Prostate gland (tissue), 2 donors: ENCODE data around the gene ELFN1. TPM values are rescaled to one million over a fixed set of nuclear protein-coding genes. Genes with fewer than 3 reads are reported as not detected.
"Not testable (repeated sequence)": the region's sequence is repeated elsewhere in the genome, so short reads cannot be mapped to it uniquely, and the experiment has no call there.

Experiments used
- DNase-seq: peaks from one replicate; pipeline ENCODE4 v3.0.0-alpha.2; 2019; ENCODE audit warnings: low spot score
- H3K27ac ChIP-seq, 2 donors: fragments of 200-600 bp; sonication (generic); 2 replicates each; pipeline ENCODE4 v1.5.1; 2017 to 2019
- H3K27me3 ChIP-seq: fragments of 200-600 bp; sonication (generic); replicated peaks from 2 replicates; pipeline ENCODE4 v1.5.1; 2019; ENCODE audit not compliant: insufficient read depth
- H3K36me3 ChIP-seq, 2 donors: fragments of 200-600 bp; sonication (generic); 1 replicate in 1 of 2; 2 replicates in 1 of 2; pipeline versions ENCODE4 v1.5.1 to v1.8.1; 2017 to 2019
- H3K4me1 ChIP-seq: fragments of 200-600 bp; sonication (generic); replicated peaks from 2 replicates; pipeline ENCODE4 v1.5.1; 2019
- H3K4me3 ChIP-seq, 2 donors: fragments of 200-600 bp; sonication (generic); 2 replicates each; pipeline ENCODE4 v1.5.1; 2017 to 2019
- H3K9me3 ChIP-seq: fragments of 200-600 bp; sonication (generic); 2 replicates; pipeline ENCODE4 v1.5.1; 2017
- CTCF ChIP-seq, 4 experiments: fragments of 200-600 bp in 2 of 4; fragments of 450-650 bp in 2 of 4; sonication (generic) in 2 of 4; IDR thresholded peaks; 1 replicate in 3 of 4; 2 replicates in 1 of 4; pipeline ENCODE4 v1.5.1; 2016 to 2019; ENCODE audit warnings: antibody characterized with exemption in 4 of 4, mild to moderate bottlenecking in 2 of 4, moderate library complexity in 2 of 4
- POLR2A ChIP-seq: fragments of 450-650 bp; IDR thresholded peaks from one replicate; pipeline ENCODE4 v1.6.1; 2016; ENCODE audit warnings: antibody characterized with exemption, mild to moderate bottlenecking
- POLR2AphosphoS5 ChIP-seq: sonication (generic); formaldehyde crosslinking; IDR thresholded peaks from one replicate; pipeline ENCODE4 v1.6.1; 2017; ENCODE audit warnings: antibody characterized with exemption
- WGBS: methylation state at CpG from one replicate; pipeline ENCODE4 v1.1.5; 2018; 5-methylcytosine and 5-hydroxymethylcytosine counted together
- intact Hi-C: fragments of 100-400 bp; cut with DNase I; formaldehyde crosslinking; loops from one replicate; pipeline ENCODE4 v1.14.2; 2022
- total RNA-seq, 2 donors: library from RNA; depleted of rRNA; stranded (reverse); fragments of >200 nt; gene quantifications; one replicate each; pipeline ENCODE4 v1.1.0, GENCODE V29; 2016

ELFN1 gene
- total RNA-seq, 2 donors from 2014 or later = 2.0 to 3.0 TPM

- H3K9me3 ChIP-seq = no peaks in the 10 kb centered on the region
- no peak overlapping the region for H3K4me3 ChIP-seq
- no peak for DNase-seq
- H3K27me3 ChIP-seq = no peaks in the 10 kb centered on the region
- no peak for TF ChIP-seq POLR2A
- WGBS = 94% methylated on average over 5 of the region's 5 CpGs
- H3K36me3 ChIP-seq = no peaks in the 10 kb centered on the region
- H3K27ac ChIP-seq = no peak overlapping the region
- H3K4me1 ChIP-seq = no peaks in the 10 kb centered on the region
- intact Hi-C loops = no loop called here
Measured at GRCh38 chr7:1715331-1715625, 45.2 kb downstream of the ELFN1 start.

GRCh38 chr7:1715671-1716074, 45.6 kb downstream of the ELFN1 start:
- Histone ChIP-seq H3K27me3 (no peaks in the 10 kb centered on the region), H3K9me3 (no peaks in the 10 kb centered on the region), H3K36me3 (no peaks in the 10 kb centered on the region), H3K4me1 (no peaks in the 10 kb centered on the region), H3K27ac (no peak overlapping the region), H3K4me3 (no peak overlapping the region)
- DNase-seq = no peak
- TF ChIP-seq CTCF (IDR thresholded peaks at IDR 0.05) (no peak), POLR2AphosphoS5 (no peak), POLR2A (no peak)
- intact Hi-C loops = no loop called here
- WGBS = 86% methylated on average over 6 of the region's 6 CpGs

GRCh38 chr7:1716263-1717094, 46.4 kb downstream of the ELFN1 start:
- Histone ChIP-seq H3K9me3 (no peaks in the 10 kb centered on the region), H3K4me3 (no peak overlapping the region), H3K27me3 (no peaks in the 10 kb centered on the region), H3K27ac (no peak overlapping the region), H3K4me1 (no peaks in the 10 kb centered on the region), H3K36me3 (no peaks in the 10 kb centered on the region)
- intact Hi-C loops = no loop called here
- 76% methylated on average over 20 of the region's 20 CpGs for WGBS
- TF ChIP-seq POLR2A (no peak), CTCF (IDR thresholded peaks at IDR 0.05) (no peak), POLR2AphosphoS5 (no peak)
- no peak for DNase-seq

GRCh38 chr7:1717095-1717483, 47.0 kb downstream of the ELFN1 start:
- no peaks in the 10 kb centered on the region for H3K36me3 ChIP-seq
- WGBS = 91% methylated on average over 8 of the region's 10 CpGs
- TF ChIP-seq POLR2A (no peak), CTCF (IDR thresholded peaks at IDR 0.05) (no peak), POLR2AphosphoS5 (no peak)
- H3K27ac ChIP-seq = no peak overlapping the region
- no peaks in the 10 kb centered on the region for H3K4me1 ChIP-seq
- H3K27me3 ChIP-seq = no peaks in the 10 kb centered on the region
- no peak overlapping the region for H3K4me3 ChIP-seq
- intact Hi-C loops = no loop called here
- no peaks in the 10 kb centered on the region for H3K9me3 ChIP-seq
- no peak for DNase-seq

- Histone ChIP-seq H3K36me3 (no peaks in the 10 kb centered on the region), H3K4me3 (no peak overlapping the region), H3K27ac (no peak overlapping the region), H3K4me1 (no peaks in the 10 kb centered on the region), H3K9me3 (no peaks in the 10 kb centered on the region), H3K27me3 (no peaks in the 10 kb centered on the region)
- no peak for TF ChIP-seq POLR2A
- no peak for TF ChIP-seq CTCF (IDR thresholded peaks at IDR 0.05)
- TF ChIP-seq POLR2AphosphoS5 = no peak
- DNase-seq = no peak
- intact Hi-C loops = no loop called here
- whole genome bisulfite sequencing = 93% methylated on average over 15 of the region's 15 CpGs
Measured at GRCh38 chr7:1717903-1718676, 48.0 kb downstream of the ELFN1 start.

GRCh38 chr7:1718850-1719249, 48.8 kb downstream of the ELFN1 start:
- intact Hi-C loops, DNase-seq, H3K4me3 ChIP-seq, H3K36me3 ChIP-seq, H3K4me1 ChIP-seq, H3K9me3 ChIP-seq, H3K27ac ChIP-seq, H3K27me3 ChIP-seq: not testable (repeated sequence)
- WGBS = 78% methylated on average over 9 of the region's 10 CpGs

GRCh38 chr7:1719256-1719655, 49.2 kb downstream of the ELFN1 start:
- H3K27me3 ChIP-seq, H3K36me3 ChIP-seq, H3K4me1 ChIP-seq, DNase-seq, H3K9me3 ChIP-seq, H3K4me3 ChIP-seq, H3K27ac ChIP-seq, intact Hi-C loops: not testable (repeated sequence)
- WGBS = 77% methylated on average over 11 of the region's 13 CpGs
